PC-9 (cell line): ENCODE data around the gene P2RY8.

Source experiments
- EZH2 ChIP-seq: fragments of 200-600 bp; sonication (generic); IDR thresholded peaks from 2 replicates; pipeline ENCODE4 v1.8.0; 2017; ENCODE audit warnings: antibody characterized with exemption, low read depth
- TF ChIP-seq, protein P1 (sequence below): fragments of 200-600 bp; sonication (generic); conservative IDR thresholded peaks from 2 replicates; pipeline ENCODE4 v1.6.1; 2017; ENCODE audit warnings: mixed run types, antibody characterized with exemption, mild to moderate bottlenecking, moderate library complexity

DNA sequence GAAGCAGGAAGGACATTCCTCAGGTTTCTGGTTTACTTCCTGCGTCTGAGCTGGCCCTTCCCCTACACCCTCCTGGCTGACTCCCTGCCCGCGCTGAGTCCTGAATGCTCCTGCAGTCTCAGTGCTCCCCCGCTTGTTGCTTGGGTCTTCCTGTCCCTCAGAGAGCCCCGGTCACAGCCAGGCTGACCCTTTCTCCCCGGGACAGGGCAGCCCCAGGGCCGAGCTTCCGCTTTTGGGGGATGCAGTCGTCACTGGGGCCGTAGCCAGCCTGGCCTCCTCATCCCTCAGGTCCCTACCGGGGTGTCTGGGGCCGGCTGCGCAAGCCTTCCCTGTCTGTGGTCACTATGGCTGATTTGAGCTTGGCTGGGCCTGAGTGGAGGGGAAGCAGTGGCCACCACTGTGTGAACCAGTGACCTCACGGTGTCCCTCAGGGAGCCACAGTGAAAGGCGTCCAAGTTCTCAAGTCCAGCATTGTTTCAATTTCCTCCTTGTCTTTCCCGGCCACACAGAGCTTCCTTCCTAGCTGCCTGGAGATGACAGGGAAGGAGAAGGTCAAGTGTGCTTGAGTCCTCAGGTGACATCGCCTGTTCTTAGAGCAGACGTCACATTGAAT is 50.1 kb downstream of the P2RY8 start:
- TF ChIP-seq, protein P1, sequence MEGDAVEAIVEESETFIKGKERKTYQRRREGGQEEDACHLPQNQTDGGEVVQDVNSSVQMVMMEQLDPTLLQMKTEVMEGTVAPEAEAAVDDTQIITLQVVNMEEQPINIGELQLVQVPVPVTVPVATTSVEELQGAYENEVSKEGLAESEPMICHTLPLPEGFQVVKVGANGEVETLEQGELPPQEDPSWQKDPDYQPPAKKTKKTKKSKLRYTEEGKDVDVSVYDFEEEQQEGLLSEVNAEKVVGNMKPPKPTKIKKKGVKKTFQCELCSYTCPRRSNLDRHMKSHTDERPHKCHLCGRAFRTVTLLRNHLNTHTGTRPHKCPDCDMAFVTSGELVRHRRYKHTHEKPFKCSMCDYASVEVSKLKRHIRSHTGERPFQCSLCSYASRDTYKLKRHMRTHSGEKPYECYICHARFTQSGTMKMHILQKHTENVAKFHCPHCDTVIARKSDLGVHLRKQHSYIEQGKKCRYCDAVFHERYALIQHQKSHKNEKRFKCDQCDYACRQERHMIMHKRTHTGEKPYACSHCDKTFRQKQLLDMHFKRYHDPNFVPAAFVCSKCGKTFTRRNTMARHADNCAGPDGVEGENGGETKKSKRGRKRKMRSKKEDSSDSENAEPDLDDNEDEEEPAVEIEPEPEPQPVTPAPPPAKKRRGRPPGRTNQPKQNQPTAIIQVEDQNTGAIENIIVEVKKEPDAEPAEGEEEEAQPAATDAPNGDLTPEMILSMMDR, result no peak
- no peak for TF ChIP-seq EZH2
